ENCODE results near the gene CEACAM16. TPM values are rescaled to one million over a fixed set of nuclear protein-coding genes. Genes with fewer than 3 reads are reported as not detected.

CEACAM16 gene
- total RNA-seq, 1 donor, result not detected

GRCh38 chr19:44738136-44738535 is 39.2 kb downstream of the CEACAM16 start:
- Histone ChIP-seq H3K4me1 (ENCODE audit: insufficient read depth, low read length) (peaks cover 78% of the 10 kb centered on the region), H3K4me3 (ENCODE audit: low read length) (no peak overlapping the region), H3K9me3 (ENCODE audit: low read depth, low read length) (no peaks in the 10 kb centered on the region), H3K27me3 (ENCODE audit: insufficient read depth, low read length) (no peaks in the 10 kb centered on the region)

- H3K4me3 ChIP-seq (ENCODE audit: low read length), result no peak overlapping the region
- no peaks in the 10 kb centered on the region for H3K27me3 ChIP-seq (ENCODE audit: insufficient read depth, low read length)
- H3K4me1 ChIP-seq (ENCODE audit: insufficient read depth, low read length), result peaks cover 84% of the 10 kb centered on the region
- no peaks in the 10 kb centered on the region for H3K9me3 ChIP-seq (ENCODE audit: low read depth, low read length)
These were observed 39.9 kb downstream of the CEACAM16 start for GRCh38 chr19:44738603-44739558.

- no peaks in the 10 kb centered on the region for H3K27me3 ChIP-seq (ENCODE audit: insufficient read depth, low read length)
- H3K4me1 ChIP-seq (ENCODE audit: insufficient read depth, low read length), result peaks cover 90% of the 10 kb centered on the region
These were observed 41.4 kb downstream of the CEACAM16 start for GRCh38 chr19:44740351-44740824.

GRCh38 chr19:44741258-44741731 is 42.3 kb downstream of the CEACAM16 start:
- peaks cover 92% of the 10 kb centered on the region for H3K4me1 ChIP-seq (ENCODE audit: insufficient read depth, low read length)
- no peaks in the 10 kb centered on the region for H3K9me3 ChIP-seq (ENCODE audit: low read depth, low read length)
- H3K27me3 ChIP-seq (ENCODE audit: insufficient read depth, low read length), result no peaks in the 10 kb centered on the region
- H3K4me3 ChIP-seq (ENCODE audit: low read length), result no peak overlapping the region

More at GRCh38 chr19:44740351-44740824, 41.4 kb downstream of the CEACAM16 start:
- H3K9me3 ChIP-seq (ENCODE audit: low read depth, low read length), result no peaks in the 10 kb centered on the region
- no peak overlapping the region for H3K4me3 ChIP-seq (ENCODE audit: low read length)

- Histone ChIP-seq H3K27me3 (ENCODE audit: insufficient read depth, low read length) (no peaks in the 10 kb centered on the region), H3K4me3 (ENCODE audit: low read length) (no peak overlapping the region), H3K4me1 (ENCODE audit: insufficient read depth, low read length) (peaks cover 92% of the 10 kb centered on the region), H3K9me3 (ENCODE audit: low read depth, low read length) (no peaks in the 10 kb centered on the region)
These were observed 42.9 kb downstream of the CEACAM16 start for GRCh38 chr19:44741841-44742329.

- Histone ChIP-seq H3K27me3 (ENCODE audit: insufficient read depth, low read length) (no peaks in the 10 kb centered on the region), H3K9me3 (ENCODE audit: low read depth, low read length) (no peaks in the 10 kb centered on the region), H3K4me1 (ENCODE audit: insufficient read depth, low read length) (peaks cover 92% of the 10 kb centered on the region), H3K4me3 (ENCODE audit: low read length) (no peak overlapping the region)
These were observed 43.5 kb downstream of the CEACAM16 start for GRCh38 chr19:44742330-44743061.

GRCh38 chr19:44744871-44745332 is 46.0 kb downstream of the CEACAM16 start:
- Histone ChIP-seq H3K4me3 (ENCODE audit: low read length) (no peak overlapping the region), H3K4me1 (ENCODE audit: insufficient read depth, low read length) (peaks cover 87% of the 10 kb centered on the region)

GRCh38 chr19:44745341-44745831 is 46.4 kb downstream of the CEACAM16 start:
- Histone ChIP-seq H3K9me3 (ENCODE audit: low read depth, low read length) (no peaks in the 10 kb centered on the region), H3K27me3 (ENCODE audit: insufficient read depth, low read length) (no peaks in the 10 kb centered on the region), H3K4me1 (ENCODE audit: insufficient read depth, low read length) (peaks cover 89% of the 10 kb centered on the region), H3K4me3 (ENCODE audit: low read length) (no peak overlapping the region)

More at GRCh38 chr19:44744871-44745332, 46.0 kb downstream of the CEACAM16 start:
- Histone ChIP-seq H3K27me3 (ENCODE audit: insufficient read depth, low read length) (no peaks in the 10 kb centered on the region), H3K9me3 (ENCODE audit: low read depth, low read length) (no peaks in the 10 kb centered on the region)

GRCh38 chr19:44745887-44746600 is 47.1 kb downstream of the CEACAM16 start:
- peaks cover 89% of the 10 kb centered on the region for H3K4me1 ChIP-seq (ENCODE audit: insufficient read depth, low read length)
- H3K27me3 ChIP-seq (ENCODE audit: insufficient read depth, low read length), result no peaks in the 10 kb centered on the region
- H3K9me3 ChIP-seq (ENCODE audit: low read depth, low read length), result no peaks in the 10 kb centered on the region
- no peak overlapping the region for H3K4me3 ChIP-seq (ENCODE audit: low read length)

- Histone ChIP-seq H3K9me3 (ENCODE audit: low read depth, low read length) (no peaks in the 10 kb centered on the region), H3K4me3 (ENCODE audit: low read length) (no peak overlapping the region), H3K4me1 (ENCODE audit: insufficient read depth, low read length) (peaks cover 89% of the 10 kb centered on the region)
These were observed 47.6 kb downstream of the CEACAM16 start for GRCh38 chr19:44746616-44746945.

GRCh38 chr19:44746946-44747738 is 48.2 kb downstream of the CEACAM16 start:
- peaks cover 91% of the 10 kb centered on the region for H3K4me1 ChIP-seq (ENCODE audit: insufficient read depth, low read length)
- peak overlapping the region; percentile 60 for H3K4me3 ChIP-seq (ENCODE audit: low read length)
- H3K27me3 ChIP-seq (ENCODE audit: insufficient read depth, low read length), result no peaks in the 10 kb centered on the region
- H3K9me3 ChIP-seq (ENCODE audit: low read depth, low read length), result no peaks in the 10 kb centered on the region

More at GRCh38 chr19:44746616-44746945, 47.6 kb downstream of the CEACAM16 start:
- no peaks in the 10 kb centered on the region for H3K27me3 ChIP-seq (ENCODE audit: insufficient read depth, low read length)

- H3K9me3 ChIP-seq (ENCODE audit: low read depth, low read length), result no peaks in the 10 kb centered on the region
- no peaks in the 10 kb centered on the region for H3K27me3 ChIP-seq (ENCODE audit: insufficient read depth, low read length)
- peaks cover 91% of the 10 kb centered on the region for H3K4me1 ChIP-seq (ENCODE audit: insufficient read depth, low read length)
- peak overlapping the region; percentile 60 for H3K4me3 ChIP-seq (ENCODE audit: low read length)
These were observed 48.9 kb downstream of the CEACAM16 start for GRCh38 chr19:44747739-44748425.

Measured in mononuclear cell (primary cell).